Measurements from ENCODE around the gene COL27A1. TPM values are rescaled to one million over a fixed set of nuclear protein-coding genes. Genes with fewer than 3 reads are reported as not detected.
"Not testable (repeated sequence)": the region's sequence is repeated elsewhere in the genome, so short reads cannot be mapped to it uniquely, and the experiment has no call there.

The COL27A1 gene
- total and polyA plus RNA-seq, 3 donors from 2014 or later: 9.3 to 68.8 (median 25.7) TPM

GRCh38 chr9:114324492-114324891 is 169.2 kb downstream of the COL27A1 start:
- Histone ChIP-seq H3K9me3 (no peaks in the 10 kb centered on the region), H3K4me3 (no peak overlapping the region), H3K27me3 (no peaks in the 10 kb centered on the region), H3K36me3 (ENCODE audit: low read depth, missing control alignments) (no peaks in the 10 kb centered on the region), H3K27ac (no peak overlapping the region), H3K4me1 (no peaks in the 10 kb centered on the region)
- intact Hi-C loops (cut with DNase I; ENCODE audit: low total_unique reads): no loop called here
- no peak for DNase-seq
- WGBS, 2 donors: 93% methylated on average over 8 of the region's 8 CpGs
- TF ChIP-seq CTCF (IDR thresholded peaks at IDR 0.05): no peak
- TF ChIP-seq POLR2A (IDR thresholded peaks at IDR 0.05): no peak

- H3K4me3 ChIP-seq; H3K27me3 ChIP-seq; H3K4me1 ChIP-seq; DNase-seq; H3K9me3 ChIP-seq; H3K27ac ChIP-seq; H3K36me3 ChIP-seq (ENCODE audit: low read depth, missing control alignments); intact Hi-C loops (cut with DNase I; ENCODE audit: low total_unique reads): not testable (repeated sequence)
- 91% methylated on average over 7 of the region's 9 CpGs; no CpG with 5 or more reads in 1 of the 2 donors for WGBS, 2 donors
These were observed 169.6 kb downstream of the COL27A1 start for GRCh38 chr9:114324965-114325364.

- DNase-seq; H3K4me1 ChIP-seq; H3K36me3 ChIP-seq (ENCODE audit: low read depth, missing control alignments); H3K9me3 ChIP-seq; intact Hi-C loops (cut with DNase I; ENCODE audit: low total_unique reads); H3K4me3 ChIP-seq; H3K27me3 ChIP-seq; H3K27ac ChIP-seq: not testable (repeated sequence)
- 75 to 100% methylated on average over 1 to 3 of the region's 3 CpGs for WGBS, 2 donors
These were observed 170.4 kb downstream of the COL27A1 start for GRCh38 chr9:114325684-114326254.

- H3K9me3 ChIP-seq: no peaks in the 10 kb centered on the region
- H3K4me1 ChIP-seq: no peaks in the 10 kb centered on the region
- 92 to 100% methylated on average over 4 to 8 of the region's 8 CpGs for WGBS, 2 donors
- no peak overlapping the region for H3K4me3 ChIP-seq
- no peak for DNase-seq
- no peak overlapping the region for H3K27ac ChIP-seq
- TF ChIP-seq CTCF (IDR thresholded peaks at IDR 0.05) (no peak), POLR2A (IDR thresholded peaks at IDR 0.05) (no peak)
- intact Hi-C loops (cut with DNase I; ENCODE audit: low total_unique reads): no loop called here
- no peaks in the 10 kb centered on the region for H3K27me3 ChIP-seq
- H3K36me3 ChIP-seq (ENCODE audit: low read depth, missing control alignments): no peaks in the 10 kb centered on the region
These were observed 172.4 kb downstream of the COL27A1 start for GRCh38 chr9:114327749-114328148.

- H3K9me3 ChIP-seq; H3K4me1 ChIP-seq; H3K36me3 ChIP-seq (ENCODE audit: low read depth, missing control alignments); H3K27me3 ChIP-seq; H3K27ac ChIP-seq; H3K4me3 ChIP-seq; DNase-seq; intact Hi-C loops (cut with DNase I; ENCODE audit: low total_unique reads): not testable (repeated sequence)
- WGBS, 2 donors: 89 to 92% methylated on average over 9 to 10 of the region's 10 CpGs
These were observed 173.1 kb downstream of the COL27A1 start for GRCh38 chr9:114328357-114328820.

- 86 to 87% methylated on average over 10 of the region's 12 CpGs for WGBS, 2 donors
- H3K36me3 ChIP-seq (ENCODE audit: low read depth, missing control alignments); H3K4me3 ChIP-seq; H3K27me3 ChIP-seq; H3K27ac ChIP-seq; DNase-seq; intact Hi-C loops (cut with DNase I; ENCODE audit: low total_unique reads); H3K9me3 ChIP-seq; H3K4me1 ChIP-seq: not testable (repeated sequence)
These were observed 173.7 kb downstream of the COL27A1 start for GRCh38 chr9:114328937-114329624.

- H3K4me3 ChIP-seq; H3K27ac ChIP-seq; H3K27me3 ChIP-seq; H3K36me3 ChIP-seq (ENCODE audit: low read depth, missing control alignments); H3K4me1 ChIP-seq; DNase-seq; intact Hi-C loops (cut with DNase I; ENCODE audit: low total_unique reads); H3K9me3 ChIP-seq: not testable (repeated sequence)
- WGBS, 2 donors: 76% methylated on average over 3 of the region's 10 CpGs; no CpG with 5 or more reads in 1 of the 2 donors
These were observed 174.3 kb downstream of the COL27A1 start, which contains the start of gene ORM2 for GRCh38 chr9:114329625-114330022. Gene ORM2, plus strand, starts transcription at chr9:114329869. Its CDS starts 36 bp downstream, at chr9:114329905.

Measured in testis (tissue), 3 donors.